GM21528 (cell line): ENCODE results near the gene NOS1AP.
"Not testable (repeated sequence)": the region's sequence is repeated elsewhere in the genome, so short reads cannot be mapped to it uniquely, and the experiment has no call there.

ENCODE experiments used
- ATAC-seq: cut with Tn5 transposase; IDR thresholded peaks from one replicate; pipeline ENCODE4 v1.9.1; 2021; ENCODE audit warnings: mild to moderate bottlenecking, moderate library complexity; ENCODE audit not compliant: unreplicated experiment, low FRiP score

NOS1AP gene

GRCh38 chr1:162056043-162056442, 13.4 kb upstream of the NOS1AP start:
- no peak for ATAC-seq

GRCh38 chr1:162056579-162056978, 12.9 kb upstream of the NOS1AP start:
- no peak for ATAC-seq

GRCh38 chr1:162059721-162060120, 9.8 kb upstream of the NOS1AP start:
- ATAC-seq = no peak

GRCh38 chr1:162060314-162060713, 9.2 kb upstream of the NOS1AP start:
- ATAC-seq = no peak

- ATAC-seq = no peak
Measured at GRCh38 chr1:162062542-162063015, 6.9 kb upstream of the NOS1AP start.

- no peak for ATAC-seq
Measured at GRCh38 chr1:162065016-162065415, 4.5 kb upstream of the NOS1AP start.

GRCh38 chr1:162066836-162067235, 2.7 kb upstream of the NOS1AP start:
- not testable (repeated sequence) for ATAC-seq

GRCh38 chr1:162067466-162067865, 2.0 kb upstream of the NOS1AP start:
- ATAC-seq = no peak

GRCh38 chr1:162068301-162068700, 1.2 kb upstream of the NOS1AP start:
- no peak for ATAC-seq

GRCh38 chr1:162070094-162070748, 730 bp downstream of the NOS1AP start:
- ATAC-seq = peak; percentile 2

GRCh38 chr1:162070825-162071224, 1.3 kb downstream of the NOS1AP start:
- ATAC-seq = no peak

- ATAC-seq = no peak
Measured at GRCh38 chr1:162072740-162073139, 3.2 kb downstream of the NOS1AP start.

GRCh38 chr1:162074276-162075005, 5.0 kb downstream of the NOS1AP start:
- ATAC-seq = no peak

- ATAC-seq = no peak
Measured at GRCh38 chr1:162075862-162076261, 6.4 kb downstream of the NOS1AP start.

- no peak for ATAC-seq
Measured at GRCh38 chr1:162077648-162078299, 8.3 kb downstream of the NOS1AP start.

- no peak for ATAC-seq
Measured at GRCh38 chr1:162079030-162079429, 9.5 kb downstream of the NOS1AP start.

GRCh38 chr1:162080472-162081015, 11.1 kb downstream of the NOS1AP start:
- ATAC-seq = no peak

GRCh38 chr1:162081316-162081715, 11.8 kb downstream of the NOS1AP start:
- ATAC-seq = no peak

GRCh38 chr1:162082080-162082479, 12.6 kb downstream of the NOS1AP start:
- not testable (repeated sequence) for ATAC-seq

GRCh38 chr1:162083273-162083672, 13.8 kb downstream of the NOS1AP start:
- ATAC-seq = no peak

GRCh38 chr1:162085991-162086390, 16.5 kb downstream of the NOS1AP start:
- ATAC-seq = no peak
